Pancreas (tissue), 10 donors: ENCODE measurements around the gene GDPD5. TPM values are rescaled to one million over a fixed set of nuclear protein-coding genes. Genes with fewer than 3 reads are reported as not detected.

Experiments used
- ATAC-seq, 4 donors: fragments of 200-7000 bp; cut with Tn5 transposase; one replicate each; pipeline versions ENCODE4 v1.8.0 to v1.9.1; 2020; ENCODE audit warnings: mild to moderate bottlenecking in 4 of 4, moderate library complexity in 4 of 4
- DNase-seq, 6 donors: peaks; one replicate each; pipeline ENCODE4 v3.0.0-alpha.2; 2020
- FAIRE-seq: peaks from 2 replicates; lab custom pipeline; 2012; peaks lifted over from hg19 to GRCh38; lab: Jason Lieb, UNC
- H3K27ac ChIP-seq, 4 donors: fragments of 200-600 bp; sonication (generic); 1 replicate in 3 of 4; 2 replicates in 1 of 4; pipeline versions ENCODE4 v1.5.0 to v1.8.0; 2020
- H3K27me3 ChIP-seq, 4 donors: fragments of 200-600 bp; one replicate each; pipeline ENCODE4 v1.8.0; 2021
- H3K36me3 ChIP-seq, 3 donors: fragments of 200-600 bp; sonication (generic) in 1 of 3; one replicate each; pipeline versions ENCODE4 v1.5.0 to v1.8.0; 2020 to 2021
- H3K4me1 ChIP-seq, 3 donors: fragments of 200-600 bp; one replicate each; pipeline ENCODE4 v1.8.0; 2021
- H3K4me3 ChIP-seq, 4 donors: fragments of 200-600 bp; sonication (generic) in 2 of 4; one replicate each; pipeline versions ENCODE4 v1.5.0 to v1.8.0; 2020 to 2021
- H3K9me3 ChIP-seq, 4 donors: fragments of 200-600 bp; one replicate each; pipeline ENCODE4 v1.8.0; 2021
- CTCF ChIP-seq, 4 donors: fragments of 200-600 bp; sonication (generic) in 3 of 4; IDR thresholded peaks; one replicate each; pipeline versions ENCODE4 v1.5.0 to v1.8.0; 2021; ENCODE audit warnings: antibody characterized with exemption in 4 of 4
- WGBS, 2 donors: extraction: QIAGEN DNeasy Blood & Tissue Kit; methylation state at CpG; one replicate each; pipeline ENCODE4 v1.1.7; 2013; 5-methylcytosine and 5-hydroxymethylcytosine counted together
- intact Hi-C, 3 donors: fragments of 100-400 bp; cut with DNase I; formaldehyde crosslinking; loops; one replicate each; pipeline versions ENCODE4 v1.11.1 to v1.14.2; 2022
- polyA plus RNA-seq, 2 donors: library from polyadenylated mRNA; stranded (reverse); fragments of 200-250 nt; gene quantifications; one replicate each; pipeline ENCODE4 v1.2.3, GENCODE V29; 2013
- total RNA-seq, 6 donors: library from RNA; stranded (reverse); fragmentation: NEBNext Ultra II Directional in 4 of 6; extraction: Animal tissue kit (Norgen Biotek cat#: 25700) in 4 of 6; gene quantifications; one replicate each; pipeline versions ENCODE4 v1.2.1 to v1.2.4, GENCODE V29; 2021 to 2023
- donor health status: healthy with polysubstance abuse.
- donor health status: DM: no; HTN: no; CAD: no; lungs with moderate emphysema.
- donor health status: DM: no; HTN: no; CAD: no.
- donor health status: control.
- donor health status: control.
- donor health status: Bipolar disorder and iron deficiency.
- donor health status: DM: yes; HTN: yes; CAD: no.
- donor health status: DM: no; HTN: no; CAD: no.
- donor health status: DM: no; HTN: no; CAD: no.
- donor health status: DM: yes; HTN: yes; CAD: no.

The GDPD5 gene
- total and polyA plus RNA-seq, 8 donors = 24.3 to 92.9 (median 32.7) TPM

GRCh38 chr11:75439026-75439425 lies 86.7 kb downstream of the GDPD5 start:
- Histone ChIP-seq H3K27me3 (no peaks in the 10 kb centered on the region), H3K27ac (no peak overlapping the region), H3K9me3 (no peaks in the 10 kb centered on the region), H3K36me3 (no peaks in the 10 kb centered on the region), H3K4me1 (no peaks in the 10 kb centered on the region), H3K4me3 (no peak overlapping the region)
- no peak for ATAC-seq
- 84 to 85% methylated on average over 14 of the region's 14 CpGs for WGBS, 2 donors
- no peak for TF ChIP-seq CTCF (IDR thresholded peaks at IDR 0.05)
- FAIRE-seq = no peak
- peak in 2 of 6 donors; percentile 15 to 46 for DNase-seq
- intact Hi-C loops = no loop called here

- DNase-seq = peak in 2 of 6 donors; percentile 1 to 20
- Histone ChIP-seq H3K27ac (no peak overlapping the region), H3K4me3 (no peak overlapping the region), H3K36me3 (no peaks in the 10 kb centered on the region), H3K27me3 (no peaks in the 10 kb centered on the region), H3K9me3 (no peaks in the 10 kb centered on the region), H3K4me1 (no peaks in the 10 kb centered on the region)
- FAIRE-seq = no peak
- WGBS, 2 donors = 92 to 94% methylated on average over 13 of the region's 13 CpGs
- TF ChIP-seq CTCF (IDR thresholded peaks at IDR 0.05) = no peak
- intact Hi-C loops = no loop called here
- ATAC-seq = no peak
These were observed 87.6 kb downstream of the GDPD5 start for GRCh38 chr11:75437966-75438659.

GRCh38 chr11:75436806-75437205 lies 88.9 kb downstream of the GDPD5 start:
- Histone ChIP-seq H3K36me3 (no peaks in the 10 kb centered on the region), H3K4me3 (no peak overlapping the region), H3K4me1 (no peaks in the 10 kb centered on the region), H3K27ac (no peak overlapping the region), H3K27me3 (no peaks in the 10 kb centered on the region), H3K9me3 (no peaks in the 10 kb centered on the region)
- no peak for TF ChIP-seq CTCF (IDR thresholded peaks at IDR 0.05)
- FAIRE-seq (no peak), DNase-seq (peak in 2 of 6 donors; percentile 5 to 45), ATAC-seq (no peak)
- intact Hi-C loops = no loop called here
- 93 to 95% methylated on average over 8 to 9 of the region's 9 CpGs for WGBS, 2 donors

- Histone ChIP-seq H3K27me3 (no peaks in the 10 kb centered on the region), H3K4me3 (no peak overlapping the region), H3K36me3 (no peaks in the 10 kb centered on the region), H3K9me3 (no peaks in the 10 kb centered on the region), H3K27ac (no peak overlapping the region), H3K4me1 (peaks cover 0 to under 1% (median 0%) of the 10 kb centered on the region in 3 donors)
- no peak for TF ChIP-seq CTCF (IDR thresholded peaks at IDR 0.05)
- WGBS, 2 donors = 90 to 93% methylated on average over 9 of the region's 9 CpGs
- ATAC-seq (no peak), DNase-seq (peak in 1 of 6 donors; percentile 17), FAIRE-seq (no peak)
- intact Hi-C loops = no loop called here
These were observed 90.2 kb downstream of the GDPD5 start for GRCh38 chr11:75435571-75435925.

- peak in 2 of 6 donors; percentile 12 to 62 for DNase-seq
- no peak for TF ChIP-seq CTCF (IDR thresholded peaks at IDR 0.05)
- Histone ChIP-seq H3K4me3 (no peak overlapping the region), H3K4me1 (peaks cover 0 to 3% (median 0%) of the 10 kb centered on the region in 3 donors), H3K36me3 (no peaks in the 10 kb centered on the region), H3K9me3 (no peaks in the 10 kb centered on the region), H3K27ac (no peak overlapping the region), H3K27me3 (no peaks in the 10 kb centered on the region)
- FAIRE-seq = no peak
- 89 to 94% methylated on average over 12 of the region's 12 CpGs for WGBS, 2 donors
- intact Hi-C loops = no loop called here
- ATAC-seq = no peak
These were observed 90.7 kb downstream of the GDPD5 start for GRCh38 chr11:75434886-75435570.
